ENCODE results near the gene IAH1.

The IAH1 gene, protein sequence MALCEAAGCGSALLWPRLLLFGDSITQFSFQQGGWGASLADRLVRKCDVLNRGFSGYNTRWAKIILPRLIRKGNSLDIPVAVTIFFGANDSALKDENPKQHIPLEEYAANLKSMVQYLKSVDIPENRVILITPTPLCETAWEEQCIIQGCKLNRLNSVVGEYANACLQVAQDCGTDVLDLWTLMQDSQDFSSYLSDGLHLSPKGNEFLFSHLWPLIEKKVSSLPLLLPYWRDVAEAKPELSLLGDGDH

DNA sequence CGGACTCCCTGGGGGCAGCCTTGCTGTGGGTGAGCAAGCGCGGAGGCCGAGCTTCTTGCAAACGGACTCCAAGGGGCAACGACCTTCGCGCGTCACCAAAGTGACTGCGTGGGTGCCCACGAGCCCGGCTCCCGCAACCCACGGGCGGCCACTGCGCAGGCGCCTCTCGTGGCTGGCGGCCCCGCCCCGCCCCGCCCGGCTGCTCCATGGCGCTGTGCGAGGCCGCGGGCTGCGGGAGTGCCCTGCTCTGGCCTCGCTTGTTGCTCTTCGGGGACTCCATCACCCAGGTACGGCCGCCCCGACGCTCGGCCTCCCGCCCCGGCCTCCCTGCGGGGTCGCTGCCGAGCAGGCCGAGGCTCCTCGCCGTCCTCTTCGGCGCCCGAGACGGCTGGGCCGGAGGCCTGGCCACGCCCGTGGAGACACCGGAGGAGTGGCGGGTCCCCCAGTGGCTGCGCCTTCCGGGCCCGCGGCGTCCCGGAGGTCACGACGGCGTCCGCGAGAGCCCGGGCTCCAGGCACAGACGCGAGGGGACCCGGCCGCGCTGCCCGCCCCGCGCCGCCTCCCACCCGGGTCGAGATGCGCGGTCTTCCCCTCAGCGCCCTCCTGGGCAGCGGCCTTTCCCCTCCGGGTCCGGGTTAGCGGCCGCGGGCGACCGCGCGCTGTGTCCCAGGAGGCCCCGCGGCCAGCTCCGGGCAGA is at the start of gene IAH1:
Gene IAH1, plus strand, starts transcription at position 191 of the 697 bp plus-strand sequence. Its CDS starts 16 bp downstream, at position 207.
- TF ChIP-seq NFIC (IDR thresholded peaks at IDR 0.05) (no peak), TCF12 (IDR thresholded peaks at IDR 0.05; ENCODE audit: low read depth) (0 out of 2 replicates have a peak, but pooled peaks have one; percentile 3), CEBPB (IDR thresholded peaks at IDR 0.05) (no peak), FOXM1 (IDR thresholded peaks at IDR 0.05; ENCODE audit: borderline replicate concordance, low read depth) (no peak), CREB1 (IDR thresholded peaks at IDR 0.05; ENCODE audit: low read depth) (no peak), TEAD4 (IDR thresholded peaks at IDR 0.05) (no peak), TAF1 (IDR thresholded peaks at IDR 0.05; ENCODE audit: low read depth) (peak; percentile 49; the same call in 1 of the 2 replicates), ZBTB7A (IDR thresholded peaks at IDR 0.05; ENCODE audit: low read depth) (peak; percentile 30; the same call in 1 of the 2 replicates), USF1 (IDR thresholded peaks at IDR 0.05) (no peak), EP300 (IDR thresholded peaks at IDR 0.05; ENCODE audit: borderline replicate concordance) (no peak), YY1 (IDR thresholded peaks at IDR 0.05; ENCODE audit: low read depth) (peak; percentile 77), RAD21 (IDR thresholded peaks at IDR 0.05; ENCODE audit: low read depth) (no peak), EGR1 (IDR thresholded peaks at IDR 0.05) (peak; percentile 34; the same call in 1 of the 2 replicates)
- TF ChIP-seq, protein P1, sequence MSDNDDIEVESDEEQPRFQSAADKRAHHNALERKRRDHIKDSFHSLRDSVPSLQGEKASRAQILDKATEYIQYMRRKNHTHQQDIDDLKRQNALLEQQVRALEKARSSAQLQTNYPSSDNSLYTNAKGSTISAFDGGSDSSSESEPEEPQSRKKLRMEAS (IDR thresholded peaks at IDR 0.05) = peak; percentile 57; the same call in 1 of the 2 replicates
- TF ChIP-seq, protein P2, sequence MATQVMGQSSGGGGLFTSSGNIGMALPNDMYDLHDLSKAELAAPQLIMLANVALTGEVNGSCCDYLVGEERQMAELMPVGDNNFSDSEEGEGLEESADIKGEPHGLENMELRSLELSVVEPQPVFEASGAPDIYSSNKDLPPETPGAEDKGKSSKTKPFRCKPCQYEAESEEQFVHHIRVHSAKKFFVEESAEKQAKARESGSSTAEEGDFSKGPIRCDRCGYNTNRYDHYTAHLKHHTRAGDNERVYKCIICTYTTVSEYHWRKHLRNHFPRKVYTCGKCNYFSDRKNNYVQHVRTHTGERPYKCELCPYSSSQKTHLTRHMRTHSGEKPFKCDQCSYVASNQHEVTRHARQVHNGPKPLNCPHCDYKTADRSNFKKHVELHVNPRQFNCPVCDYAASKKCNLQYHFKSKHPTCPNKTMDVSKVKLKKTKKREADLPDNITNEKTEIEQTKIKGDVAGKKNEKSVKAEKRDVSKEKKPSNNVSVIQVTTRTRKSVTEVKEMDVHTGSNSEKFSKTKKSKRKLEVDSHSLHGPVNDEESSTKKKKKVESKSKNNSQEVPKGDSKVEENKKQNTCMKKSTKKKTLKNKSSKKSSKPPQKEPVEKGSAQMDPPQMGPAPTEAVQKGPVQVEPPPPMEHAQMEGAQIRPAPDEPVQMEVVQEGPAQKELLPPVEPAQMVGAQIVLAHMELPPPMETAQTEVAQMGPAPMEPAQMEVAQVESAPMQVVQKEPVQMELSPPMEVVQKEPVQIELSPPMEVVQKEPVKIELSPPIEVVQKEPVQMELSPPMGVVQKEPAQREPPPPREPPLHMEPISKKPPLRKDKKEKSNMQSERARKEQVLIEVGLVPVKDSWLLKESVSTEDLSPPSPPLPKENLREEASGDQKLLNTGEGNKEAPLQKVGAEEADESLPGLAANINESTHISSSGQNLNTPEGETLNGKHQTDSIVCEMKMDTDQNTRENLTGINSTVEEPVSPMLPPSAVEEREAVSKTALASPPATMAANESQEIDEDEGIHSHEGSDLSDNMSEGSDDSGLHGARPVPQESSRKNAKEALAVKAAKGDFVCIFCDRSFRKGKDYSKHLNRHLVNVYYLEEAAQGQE (IDR thresholded peaks at IDR 0.05; ENCODE audit: low read depth) = no peak

- TF ChIP-seq EGR1 (IDR thresholded peaks at IDR 0.05) (no peak), TEAD4 (IDR thresholded peaks at IDR 0.05) (no peak), CREB1 (IDR thresholded peaks at IDR 0.05; ENCODE audit: low read depth) (no peak), EP300 (IDR thresholded peaks at IDR 0.05; ENCODE audit: borderline replicate concordance) (no peak), ZBTB7A (IDR thresholded peaks at IDR 0.05; ENCODE audit: low read depth) (no peak), USF1 (IDR thresholded peaks at IDR 0.05) (no peak), CEBPB (IDR thresholded peaks at IDR 0.05) (no peak)
- TF ChIP-seq, protein P2 (IDR thresholded peaks at IDR 0.05; ENCODE audit: low read depth) = no peak
Observed at GRCh38 chr2:9428965-9429577, 45.3 kb upstream of the IAH1 start.

DNA sequence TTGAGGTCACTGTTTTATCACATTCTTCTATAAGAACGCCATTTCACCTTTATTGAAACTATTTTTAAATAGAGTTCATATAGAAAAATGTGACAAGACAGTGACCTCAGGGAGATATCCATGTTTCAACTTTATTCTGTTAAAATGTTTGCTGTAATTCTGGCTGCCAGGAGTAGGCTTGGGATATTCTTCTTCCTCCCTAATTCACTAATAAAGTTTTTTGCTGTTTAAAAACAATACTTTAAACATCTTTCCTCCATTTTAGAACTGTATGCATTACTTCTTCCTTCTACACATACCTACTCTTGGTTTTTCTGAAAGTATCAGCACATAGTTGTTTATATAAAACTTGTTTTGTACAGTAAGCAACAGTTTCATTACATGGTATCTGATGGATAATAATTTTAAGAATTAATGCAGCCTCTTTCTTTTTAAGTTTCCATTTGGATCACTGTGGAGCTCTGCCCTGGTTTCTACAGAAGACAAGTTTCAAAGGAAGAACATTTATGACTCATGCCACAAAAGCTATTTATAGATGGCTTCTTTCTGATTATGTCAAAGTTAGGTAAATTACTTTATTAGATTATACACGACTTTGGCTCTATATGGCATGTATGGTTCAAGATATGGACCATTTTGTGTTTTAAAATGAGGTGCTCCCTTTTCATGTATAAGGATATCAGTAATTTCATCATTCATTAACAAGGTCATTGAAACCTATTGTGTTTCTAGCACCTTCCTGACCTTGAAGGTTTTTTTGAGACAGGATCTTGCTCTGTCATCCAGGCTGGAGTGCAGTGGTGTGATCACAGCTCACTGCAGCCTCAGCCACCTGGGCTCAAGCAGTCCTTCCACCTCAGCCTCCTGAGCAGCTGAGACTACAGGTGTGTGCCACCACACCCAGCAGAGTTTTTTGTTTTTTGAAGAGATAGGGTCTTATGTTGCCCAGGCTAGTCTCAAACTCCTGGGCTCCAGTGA is 43.7 kb upstream of the IAH1 start:
- TF ChIP-seq TEAD4 (IDR thresholded peaks at IDR 0.05) (no peak), CREB1 (IDR thresholded peaks at IDR 0.05; ENCODE audit: low read depth) (no peak), USF1 (IDR thresholded peaks at IDR 0.05) (no peak), NFIC (IDR thresholded peaks at IDR 0.05) (no peak), CEBPB (IDR thresholded peaks at IDR 0.05) (no peak), EP300 (IDR thresholded peaks at IDR 0.05; ENCODE audit: borderline replicate concordance) (no peak), YY1 (IDR thresholded peaks at IDR 0.05; ENCODE audit: low read depth) (no peak), FOXM1 (IDR thresholded peaks at IDR 0.05; ENCODE audit: borderline replicate concordance, low read depth) (no peak), TAF1 (IDR thresholded peaks at IDR 0.05; ENCODE audit: low read depth) (no peak), TCF12 (IDR thresholded peaks at IDR 0.05; ENCODE audit: low read depth) (no peak), EGR1 (IDR thresholded peaks at IDR 0.05) (no peak), ZBTB7A (IDR thresholded peaks at IDR 0.05; ENCODE audit: low read depth) (no peak), RAD21 (IDR thresholded peaks at IDR 0.05; ENCODE audit: low read depth) (no peak)
- TF ChIP-seq, protein P1 (IDR thresholded peaks at IDR 0.05) = no peak
- TF ChIP-seq, protein P2 (IDR thresholded peaks at IDR 0.05; ENCODE audit: low read depth) = no peak

Measured in Ishikawa (cell line).